B cell (primary cell): ENCODE measurements around the gene GLOD4. TPM values are rescaled to one million over a fixed set of nuclear protein-coding genes. Genes with fewer than 3 reads are reported as not detected.

ENCODE experiments used
- ATAC-seq: fragments of 200-7000 bp; cut with Tn5 transposase; one replicate; pipeline ENCODE4 v1.10.0; 2021; ENCODE audit warnings: low read depth, mild to moderate bottlenecking, moderate number of reproducible peaks, moderate library complexity
- CTCF ChIA-PET: fragments of 350-600 bp; sonication (Branson Sonifier 250); formaldehyde crosslinking; loops from one replicate; lab custom pipeline; 2021; ENCODE audit warnings: antibody characterized with exemption, inconsistent platforms; lab: Charles Lee
- POLR2A ChIA-PET: fragments of 350-600 bp; sonication (Branson Sonifier 250); formaldehyde crosslinking; loops from one replicate; lab custom pipeline; 2021; ENCODE audit warnings: antibody characterized with exemption; lab: Charles Lee
- DNase-seq: peaks from one replicate; pipeline ENCODE4 v3.0.0; 2013
- H2AFZ ChIP-seq: 2 replicates; pipeline ENCODE4 v1.6.1; 2012; ENCODE audit warnings: mild to moderate bottlenecking, low read depth, low read length; ENCODE audit not compliant: insufficient read depth, poor library complexity, severe bottlenecking
- H3K27ac ChIP-seq, 2 donors: 1 replicate in 1 of 2; 2 replicates in 1 of 2; pipeline ENCODE4 v1.5.1; 2012 to 2013; ENCODE audit warnings: low read length in 2 of 2, mild to moderate bottlenecking in 2 of 2, moderate library complexity in 1 of 2
- H3K27me3 ChIP-seq, 4 experiments: fragments of 200-600 bp in 1 of 4; sonication (generic) in 1 of 4; replicated peaks in 1 of 4; 1 replicate in 2 of 4; 2 replicates in 2 of 4; pipeline versions ENCODE4 v1.6.1 to v1.7.0; 2013 to 2016; ENCODE audit warnings: low read length in 3 of 4, mild to moderate bottlenecking in 2 of 4, mixed read lengths in 1 of 4, moderate library complexity in 1 of 4; ENCODE audit not compliant: insufficient read depth in 4 of 4, control insufficient read depth in 3 of 4; ENCODE audit errors: control extremely low read depth in 1 of 4
- H3K36me3 ChIP-seq, 2 experiments: replicated peaks in 1 of 2; 1 replicate in 1 of 2; 2 replicates in 1 of 2; pipeline versions ENCODE4 v1.6.1 to v1.7.1; 2013; ENCODE audit warnings: low read length in 1 of 2; ENCODE audit not compliant: insufficient read depth in 2 of 2, control insufficient read depth in 1 of 2; ENCODE audit errors: control extremely low read depth in 1 of 2, extremely low read depth in 1 of 2
- H3K4me1 ChIP-seq, 2 donors: fragments of 200-600 bp in 1 of 2; sonication (generic) in 1 of 2; 1 replicate in 1 of 2; 2 replicates in 1 of 2; pipeline versions ENCODE4 v1.5.1 to v1.6.1; 2013 to 2017; ENCODE audit warnings: low read length in 2 of 2; ENCODE audit not compliant: control insufficient read depth in 2 of 2, insufficient read depth in 2 of 2
- H3K4me2 ChIP-seq: replicated peaks from 2 replicates; pipeline ENCODE3; 2012; ENCODE audit warnings: mild to moderate bottlenecking, low read depth, low read length; ENCODE audit not compliant: poor library complexity, severe bottlenecking
- H3K4me3 ChIP-seq, 5 experiments: fragments of 200-600 bp in 1 of 5; sonication (generic) in 1 of 5; 1 replicate in 3 of 5; 2 replicates in 2 of 5; pipeline versions ENCODE4 v1.5.1 to v1.7.0; 2011 to 2016; ENCODE audit warnings: low read length in 4 of 5, mild to moderate bottlenecking in 4 of 5, low read depth in 2 of 5, control low read depth in 1 of 5, moderate library complexity in 1 of 5; ENCODE audit not compliant: insufficient read depth in 1 of 5; ENCODE audit errors: control extremely low read depth in 1 of 5, extremely low read depth in 1 of 5
- H3K79me2 ChIP-seq: fragments of 200-600 bp; sonication (generic); one replicate; pipeline ENCODE4 v1.6.0; 2016; ENCODE audit warnings: low read length; ENCODE audit not compliant: control insufficient read depth, insufficient read depth
- H3K9ac ChIP-seq: fragments of 200-600 bp; sonication (generic); 2 replicates; pipeline ENCODE4 v1.6.1; 2017; ENCODE audit warnings: mild to moderate bottlenecking, low read length, moderate library complexity
- H3K9me3 ChIP-seq, 3 donors: one replicate each; pipeline versions ENCODE4 v1.6.1 to v1.7.1; 2013; ENCODE audit warnings: low read length in 2 of 3; ENCODE audit not compliant: control insufficient read depth in 2 of 3, insufficient read depth in 1 of 3; ENCODE audit errors: control extremely low read depth in 1 of 3
- H4K20me1 ChIP-seq: 2 replicates; pipeline ENCODE4 v1.6.0; 2012; ENCODE audit warnings: mild to moderate bottlenecking, low read length; ENCODE audit not compliant: insufficient read depth, control insufficient read depth, poor library complexity, severe bottlenecking
- H3K27ac Mint-ChIP-seq: one replicate; pipeline ENCODE4 v1.8.0; 2021; ENCODE audit warnings: mixed read lengths
- H3K27me3 Mint-ChIP-seq: one replicate; pipeline ENCODE4 v1.8.0; 2021; ENCODE audit warnings: mixed read lengths
- H3K4me1 Mint-ChIP-seq: one replicate; pipeline ENCODE4 v1.8.0; 2021; ENCODE audit warnings: mixed read lengths
- H3K4me3 Mint-ChIP-seq: one replicate; pipeline ENCODE4 v1.8.0; 2021; ENCODE audit warnings: mixed read lengths
- H3K9me3 Mint-ChIP-seq: one replicate; pipeline ENCODE4 v1.8.0; 2022; ENCODE audit warnings: mixed read lengths; ENCODE audit not compliant: insufficient read depth
- CTCF ChIP-seq: fragments of 200-600 bp; IDR thresholded peaks from one replicate; pipeline ENCODE4 v1.8.0; 2022; ENCODE audit warnings: antibody characterized with exemption, mild to moderate bottlenecking
- EZH2 ChIP-seq: IDR thresholded peaks from 2 replicates; pipeline ENCODE4 v1.6.1; 2012; ENCODE audit warnings: borderline replicate concordance, low read depth, mild to moderate bottlenecking, moderate library complexity, low read length; ENCODE audit not compliant: insufficient read depth, poor library complexity, severe bottlenecking
- WGBS: methylation state at CpG from one replicate; pipeline ENCODE4 v1.1.5; 2013; ENCODE audit warnings: missing lambda C conversion rate; ENCODE audit not compliant: insufficient coverage; 5-methylcytosine and 5-hydroxymethylcytosine counted together
- intact Hi-C: fragments of 100-400 bp; cut with micrococcal nuclease; formaldehyde crosslinking; loops from one replicate; pipeline ENCODE4 v1.10.0; 2022
- polyA plus RNA-seq: library from polyadenylated mRNA; depleted of rRNA; stranded (reverse); fragments of >200 nt; gene quantifications from 2 replicates; pipeline ENCODE4 v1.2.3, GENCODE V29; 2012
- total RNA-seq, 2 donors: library from RNA; stranded (reverse); fragments of 120-200 nt in 1 of 2; gene quantifications; 1 replicate in 1 of 2; 2 replicates in 1 of 2; pipeline versions ENCODE4 v1.2.3 to v1.2.4, GENCODE V29; 2013 to 2022

The GLOD4 gene
- total and polyA plus RNA-seq, 2 donors (not counting 1 experiment from before 2014, with no cell fraction given): 24.0 to 77.4 TPM

DNA sequence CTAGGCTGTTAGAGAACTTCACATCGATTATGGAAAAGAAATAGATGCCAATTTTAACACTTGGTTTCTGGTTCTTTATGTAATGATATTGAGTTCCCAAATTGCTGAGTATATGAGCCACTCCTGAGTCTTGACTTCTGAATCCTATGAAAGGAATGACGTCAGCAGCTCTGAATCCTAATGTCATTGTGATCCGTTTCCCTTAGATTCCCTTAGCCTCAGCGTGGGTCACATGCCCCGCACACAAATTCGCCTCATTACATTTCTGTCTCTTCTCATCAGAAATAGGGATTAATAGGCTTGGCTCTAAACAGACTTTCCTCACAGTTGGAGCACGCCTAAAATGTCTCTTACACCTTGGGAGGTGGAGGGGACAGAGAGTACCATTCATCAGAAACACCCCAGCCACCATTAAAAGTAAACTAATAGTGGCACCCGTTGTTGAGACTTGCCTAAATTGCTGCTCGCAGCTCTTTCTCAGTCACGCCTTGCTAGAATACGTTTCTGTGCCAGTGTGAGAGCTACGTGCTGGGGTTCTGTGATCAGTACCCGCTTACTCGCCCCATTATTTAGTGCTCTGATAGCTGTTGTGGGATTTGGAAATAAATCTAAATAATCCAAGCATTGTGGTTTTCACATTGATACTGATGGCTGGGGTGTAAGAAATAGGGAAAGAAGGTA lies 7.2 kb upstream of the GLOD4 start:
- DNase-seq (no peak), ATAC-seq (no peak)
- H3K4me3 Mint-ChIP-seq: no peak overlapping the region
- Histone ChIP-seq H3K9me3 (no peaks in the 10 kb centered on the region), H3K27me3 (no peaks in the 10 kb centered on the region), H3K36me3 (peaks cover 7 to 50% of the 10 kb centered on the region in 2 experiments), H3K27ac (no peak overlapping the region), H3K4me1 (no peaks in the 10 kb centered on the region), H3K4me3 (no peak overlapping the region), H2AFZ (no peak overlapping the region), H4K20me1 (peaks cover 5% of the 10 kb centered on the region), H3K79me2 (peaks cover 13% of the 10 kb centered on the region), H3K4me2 (no peak overlapping the region), H3K9ac (no peak overlapping the region)
- CTCF ChIA-PET: no interaction called here
- H3K27me3 Mint-ChIP-seq: no peaks in the 10 kb centered on the region
- 97% methylated on average over 9 of the region's 14 CpGs for WGBS
- POLR2A ChIA-PET: no interaction called here
- intact Hi-C loops: no loop called here
- no peak for TF ChIP-seq EZH2
- TF ChIP-seq CTCF: no peak
- H3K27ac Mint-ChIP-seq: no peak overlapping the region
- peaks cover 4% of the 10 kb centered on the region for H3K4me1 Mint-ChIP-seq
- no peaks in the 10 kb centered on the region for H3K9me3 Mint-ChIP-seq

GRCh38 chr17:788551-788950 lies 6.5 kb upstream of the GLOD4 start:
- Mint-ChIP-seq H3K4me3 (no peak overlapping the region), H3K9me3 (no peaks in the 10 kb centered on the region), H3K27ac (no peak overlapping the region), H3K4me1 (peaks cover 9% of the 10 kb centered on the region), H3K27me3 (no peaks in the 10 kb centered on the region)
- ATAC-seq (no peak), DNase-seq (no peak)
- Histone ChIP-seq H4K20me1 (peaks cover 5% of the 10 kb centered on the region), H2AFZ (no peak overlapping the region), H3K4me1 (no peaks in the 10 kb centered on the region), H3K9ac (no peak overlapping the region), H3K9me3 (no peaks in the 10 kb centered on the region), H3K4me3 (no peak overlapping the region), H3K4me2 (no peak overlapping the region), H3K79me2 (peaks cover 19% of the 10 kb centered on the region), H3K36me3 (peaks cover 7 to 50% of the 10 kb centered on the region in 2 experiments), H3K27ac (no peak overlapping the region), H3K27me3 (no peaks in the 10 kb centered on the region)
- TF ChIP-seq CTCF (no peak), EZH2 (no peak)
- 98% methylated on average over 4 of the region's 4 CpGs for WGBS
- ChIA-PET CTCF (no interaction called here), POLR2A (no interaction called here)
- intact Hi-C loops: no loop called here
